ENCODE results near the gene DECR2.
"Not testable (repeated sequence)": the region's sequence is repeated elsewhere in the genome, so short reads cannot be mapped to it uniquely, and the experiment has no call there.

The DECR2 gene

GRCh38 chr16:405548-406506, 4.1 kb downstream of the DECR2 start:
- no peak for DNase-seq

GRCh38 chr16:407253-407652, 5.6 kb downstream of the DECR2 start:
- no peak for DNase-seq

GRCh38 chr16:410516-411178, 9.0 kb downstream of the DECR2 start:
- DNase-seq, result no peak

- DNase-seq, result no peak
Measured at GRCh38 chr16:411576-412265, 10.0 kb downstream of the DECR2 start.

GRCh38 chr16:414395-415169, 12.9 kb downstream of the DECR2 start:
- no peak for DNase-seq

- not testable (repeated sequence) for DNase-seq
Measured at GRCh38 chr16:415170-415498, 13.4 kb downstream of the DECR2 start.

- not testable (repeated sequence) for DNase-seq
Measured at GRCh38 chr16:422179-422578, 20.5 kb downstream of the DECR2 start.

GRCh38 chr16:424033-424622, 22.4 kb downstream of the DECR2 start:
- peak; percentile 35 for DNase-seq

- DNase-seq, result no peak
Measured at GRCh38 chr16:424623-425081, 23.0 kb downstream of the DECR2 start.

GRCh38 chr16:425082-425718, 23.5 kb downstream of the DECR2 start, which contains the start of gene RAB11FIP3:
Gene RAB11FIP3 (plus strand): TSS chr16:425649. CDS start chr16:426007, 358 bp downstream.
- DNase-seq, result peak; percentile 84

GRCh38 chr16:425740-426114, 24.0 kb downstream of the DECR2 start:
- DNase-seq, result no peak

- DNase-seq, result no peak
Measured at GRCh38 chr16:426115-426905, 24.6 kb downstream of the DECR2 start.

- DNase-seq, result no peak
Measured at GRCh38 chr16:426906-427249, 25.2 kb downstream of the DECR2 start.

GRCh38 chr16:427250-427649, 25.6 kb downstream of the DECR2 start:
- no peak for DNase-seq

- no peak for DNase-seq
Measured at GRCh38 chr16:430904-431303, 29.2 kb downstream of the DECR2 start.

- no peak for DNase-seq
Measured at GRCh38 chr16:440627-441026, 38.9 kb downstream of the DECR2 start.

GRCh38 chr16:441447-441846, 39.8 kb downstream of the DECR2 start:
- DNase-seq, result no peak

- DNase-seq, result no peak
Measured at GRCh38 chr16:442976-443375, 41.3 kb downstream of the DECR2 start.

- DNase-seq, result no peak
Measured at GRCh38 chr16:444027-444426, 42.3 kb downstream of the DECR2 start.

GRCh38 chr16:445566-445965, 43.9 kb downstream of the DECR2 start:
- no peak for DNase-seq

GRCh38 chr16:450385-450784, 48.7 kb downstream of the DECR2 start:
- DNase-seq, result no peak
